B cell (primary cell): ENCODE results near the gene PRKCB.

ENCODE experiments used
- CTCF ChIP-seq: fragments of 200-600 bp; IDR thresholded peaks from one replicate; pipeline ENCODE4 v1.8.0; 2022; ENCODE audit warnings: antibody characterized with exemption, mild to moderate bottlenecking
- EZH2 ChIP-seq: IDR thresholded peaks from 2 replicates; pipeline ENCODE4 v1.6.1; 2012; ENCODE audit warnings: borderline replicate concordance, low read depth, mild to moderate bottlenecking, moderate library complexity, low read length; ENCODE audit not compliant: insufficient read depth, poor library complexity, severe bottlenecking

GRCh38 chr16:24174504-24174903 is 338.7 kb downstream of the PRKCB start:
- TF ChIP-seq CTCF (no peak), EZH2 (no peak)
